Measurements from ENCODE around the gene LMAN1L.

The LMAN1L gene

DNA sequence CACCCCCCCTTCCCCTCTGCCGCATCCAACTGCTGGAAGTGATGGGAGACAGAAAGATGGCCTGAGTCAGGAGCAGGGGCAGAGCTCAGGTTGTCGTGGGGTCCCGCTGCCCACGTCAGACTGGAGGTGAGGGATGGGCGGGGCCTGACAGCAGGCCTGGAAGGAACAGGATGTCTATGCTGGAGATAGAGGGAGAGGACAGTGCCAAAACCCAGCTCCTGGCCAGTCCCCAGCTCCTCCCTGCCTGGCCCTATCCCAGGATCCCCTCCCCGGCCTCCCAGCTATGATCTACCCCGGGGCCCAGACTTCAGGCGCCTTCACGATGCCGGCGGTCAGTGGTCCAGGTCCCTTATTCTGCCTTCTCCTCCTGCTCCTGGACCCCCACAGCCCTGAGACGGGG is at the start of gene LMAN1L:
Gene LMAN1L, plus strand, starts transcription at position 303 of the 400 bp plus-strand sequence. Its CDS starts 20 bp downstream, at position 323.
- no peak for DNase-seq

DNA sequence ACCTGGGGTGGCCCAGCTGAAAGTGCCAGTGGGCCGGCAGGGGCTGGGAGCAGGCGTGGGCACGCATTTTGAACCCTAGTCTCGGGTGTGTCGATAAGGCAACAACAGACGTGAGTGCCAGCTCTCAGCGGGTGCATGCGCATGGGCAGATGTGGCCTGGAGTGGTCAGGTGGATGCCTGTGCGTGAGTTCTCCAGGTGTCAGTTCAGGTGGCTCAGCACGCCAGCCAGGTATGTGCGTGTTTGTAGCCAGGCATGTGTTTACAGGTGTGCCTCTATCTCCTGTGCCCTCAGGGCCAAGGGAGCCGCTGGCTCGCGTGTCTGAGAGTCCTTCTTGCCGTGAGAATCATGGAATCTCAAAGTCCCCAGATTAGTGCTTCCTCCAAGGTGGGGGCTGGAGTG is 49.2 kb upstream of the LMAN1L start:
- DNase-seq, result no peak

DNA sequence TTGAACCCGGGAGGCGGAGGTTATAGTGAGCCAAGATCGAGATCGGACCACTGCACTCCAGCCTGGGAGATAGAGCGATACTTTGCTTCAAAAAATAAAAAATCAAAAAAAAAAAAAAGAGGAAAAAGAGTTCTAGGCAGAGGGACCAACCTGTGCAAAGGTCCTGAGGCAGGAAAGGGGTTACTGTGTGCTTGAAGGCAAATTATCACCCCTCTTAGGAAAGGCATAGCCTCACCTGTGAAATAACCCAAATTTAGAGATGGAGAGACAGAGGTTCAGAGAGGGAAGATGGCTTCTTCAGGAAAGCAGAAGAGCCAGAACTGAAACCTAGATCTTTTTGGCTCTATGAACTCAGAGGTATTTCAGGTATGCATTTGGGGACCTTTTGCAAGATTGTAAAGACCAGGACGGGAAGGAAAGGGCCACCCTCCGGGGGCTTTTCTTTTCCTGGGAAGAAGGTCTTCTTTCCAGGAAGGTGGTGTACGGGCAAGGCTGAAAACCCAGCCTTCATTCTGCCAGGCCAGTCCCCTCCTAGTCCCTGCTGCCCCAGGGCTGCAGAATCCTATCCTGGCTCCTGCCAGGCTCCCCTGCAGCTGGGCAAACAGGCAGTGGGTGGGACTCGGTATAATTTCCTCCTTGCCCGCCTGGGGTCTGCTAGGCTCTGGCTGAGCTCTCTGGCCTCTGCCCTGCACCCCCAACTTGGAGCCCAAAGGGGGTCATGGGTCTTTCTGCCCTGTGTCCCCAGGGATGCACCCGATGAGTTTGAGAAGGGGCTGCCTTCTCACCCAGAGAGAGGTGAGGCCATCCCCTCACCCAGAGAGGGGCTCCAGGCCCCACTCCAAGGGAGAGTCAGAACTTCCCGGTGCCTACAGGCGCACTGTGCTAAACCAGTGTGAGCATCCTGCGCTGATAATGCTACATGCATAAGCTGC is 45.2 kb upstream of the LMAN1L start:
- no peak for DNase-seq

DNA sequence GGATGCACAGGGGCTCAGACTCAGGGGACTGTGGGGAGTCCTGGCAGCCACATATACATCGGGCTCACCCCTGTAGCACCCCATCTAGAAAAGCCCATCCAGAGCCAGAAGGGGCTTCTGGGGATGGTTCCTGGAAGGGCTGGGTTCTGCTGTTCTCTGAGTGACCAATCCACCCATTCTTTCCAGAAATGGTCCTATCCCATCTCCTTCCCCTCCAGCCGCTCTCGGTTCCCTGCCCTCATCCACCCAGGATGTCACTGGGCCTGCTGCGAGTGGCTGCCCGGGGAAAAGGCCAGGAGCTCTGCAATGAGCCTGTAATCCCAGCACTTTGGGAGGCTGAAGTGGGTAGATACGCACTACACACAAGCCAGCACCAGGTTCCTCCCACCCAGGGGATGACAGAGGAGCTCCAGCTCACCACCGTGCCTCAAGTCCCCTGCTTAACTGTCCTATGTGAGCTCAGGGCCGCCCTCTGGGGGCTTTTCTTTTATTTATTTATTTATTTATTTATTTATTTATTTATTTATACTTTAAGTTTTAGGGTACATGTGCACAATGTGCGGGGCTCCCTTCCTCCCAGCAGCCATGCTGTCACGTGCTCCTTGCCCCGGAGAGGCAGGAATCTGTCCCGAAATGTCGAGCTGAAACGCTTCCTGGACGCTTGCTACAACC is 44.4 kb upstream of the LMAN1L start:
- no peak for DNase-seq

DNA sequence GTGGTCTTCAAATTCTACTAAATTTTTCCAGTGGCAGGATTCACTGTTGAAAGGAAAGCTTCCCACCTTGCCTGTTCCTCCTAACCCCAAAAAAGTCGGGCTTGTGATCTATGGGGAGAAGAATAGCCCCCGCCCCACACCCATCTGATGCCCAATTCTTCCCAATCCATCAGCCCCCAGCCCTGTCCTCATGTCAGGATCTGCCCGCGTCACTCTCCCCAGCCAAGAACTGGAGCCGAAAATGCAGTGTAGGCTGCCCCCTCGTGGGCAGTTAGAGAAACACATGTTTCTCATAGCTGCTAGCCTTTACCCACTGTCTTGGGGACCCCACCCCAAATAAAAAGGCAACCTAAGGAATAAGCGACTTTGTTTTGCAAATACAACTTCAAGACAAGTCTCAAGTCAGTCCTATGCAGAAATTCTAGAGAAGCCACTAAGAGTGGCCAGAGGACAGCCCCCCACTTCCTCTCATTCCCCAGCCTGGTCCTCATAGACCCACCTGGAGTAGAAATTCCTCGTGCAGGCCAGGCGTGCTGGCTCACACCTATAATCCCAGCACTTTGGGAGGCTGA is 43.8 kb upstream of the LMAN1L start:
- DNase-seq, result peak; percentile 68 to 72

DNA sequence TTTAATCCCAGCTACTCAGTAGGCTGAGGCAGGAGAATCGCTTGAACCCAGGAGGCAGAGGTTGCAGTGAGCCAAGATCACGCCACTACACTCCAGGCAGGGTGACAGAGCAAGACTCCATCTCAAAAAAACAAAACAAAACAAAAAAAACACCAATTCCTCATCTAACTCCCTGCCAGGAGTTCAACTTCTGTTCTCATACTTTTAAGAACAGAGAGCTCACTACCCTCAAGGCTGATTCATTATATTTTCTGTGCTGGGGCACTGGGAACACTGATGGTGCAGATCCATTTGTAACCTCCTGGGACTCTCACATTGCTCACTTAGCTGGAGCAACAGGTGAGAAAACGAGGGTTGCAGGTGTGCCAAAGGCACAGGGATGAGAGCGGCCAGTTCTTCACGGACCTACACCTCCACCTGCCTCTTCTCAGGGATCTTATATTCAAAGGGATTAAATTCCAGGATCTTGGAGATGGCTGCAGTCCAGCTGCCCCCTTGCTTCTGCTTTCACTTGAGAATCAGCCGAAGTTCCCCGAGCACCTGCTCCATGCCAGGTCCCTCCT is 43.1 kb upstream of the LMAN1L start:
- no peak for DNase-seq

DNA sequence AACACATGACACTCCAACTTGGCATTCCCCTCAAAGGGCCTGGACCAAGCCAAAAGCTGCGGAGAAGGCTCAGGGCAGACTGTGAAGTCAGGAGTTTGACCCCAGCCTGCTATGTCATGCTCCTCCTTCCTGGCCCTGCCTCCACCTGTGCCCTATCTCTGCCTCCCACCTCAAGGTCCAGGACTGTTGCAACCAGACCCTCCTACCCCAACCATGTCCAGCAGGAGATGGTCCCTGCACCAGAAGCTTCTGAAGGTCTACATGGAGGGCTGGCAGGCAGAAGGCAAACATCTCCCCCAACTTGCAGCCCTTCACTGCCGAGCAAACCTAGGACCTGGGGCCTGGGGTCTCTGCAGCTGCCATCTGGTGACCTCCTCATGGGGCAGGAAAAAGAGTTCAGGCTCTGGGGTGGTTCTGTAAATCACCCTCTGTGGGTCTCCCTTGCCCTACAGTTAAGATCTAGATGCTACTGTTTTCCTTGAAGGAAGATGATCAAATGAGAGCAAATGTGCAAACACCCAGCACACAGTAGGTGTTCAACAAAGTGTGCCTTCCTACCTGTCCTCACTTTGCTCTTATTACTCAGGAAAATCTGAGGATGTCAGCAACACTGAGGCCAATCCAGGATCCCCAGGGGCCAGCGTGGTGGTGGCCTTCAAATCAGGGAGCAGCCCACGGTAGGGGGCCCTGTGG is 42.3 kb upstream of the LMAN1L start:
- no peak for DNase-seq

DNA sequence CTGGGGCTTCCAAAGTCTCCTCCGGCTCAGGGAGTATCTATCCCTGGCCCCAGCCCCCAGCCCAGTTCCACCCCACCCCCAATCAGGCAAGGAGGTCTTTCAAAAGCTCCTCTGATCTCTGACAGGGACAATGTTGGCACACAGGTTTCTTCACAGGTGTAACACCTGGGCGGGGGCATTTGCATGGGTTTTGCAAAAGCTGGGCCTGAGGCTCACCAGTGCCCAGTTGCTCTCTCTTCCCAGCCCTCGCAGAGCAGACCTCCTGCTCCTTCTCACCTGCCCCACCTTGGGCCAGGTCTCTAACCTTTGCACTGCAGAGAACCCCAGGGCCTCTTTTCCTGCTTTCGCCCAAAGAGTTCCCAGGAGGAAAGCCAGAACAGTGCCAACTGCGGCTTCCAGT is 39.3 kb upstream of the LMAN1L start:
- DNase-seq, result no peak

DNA sequence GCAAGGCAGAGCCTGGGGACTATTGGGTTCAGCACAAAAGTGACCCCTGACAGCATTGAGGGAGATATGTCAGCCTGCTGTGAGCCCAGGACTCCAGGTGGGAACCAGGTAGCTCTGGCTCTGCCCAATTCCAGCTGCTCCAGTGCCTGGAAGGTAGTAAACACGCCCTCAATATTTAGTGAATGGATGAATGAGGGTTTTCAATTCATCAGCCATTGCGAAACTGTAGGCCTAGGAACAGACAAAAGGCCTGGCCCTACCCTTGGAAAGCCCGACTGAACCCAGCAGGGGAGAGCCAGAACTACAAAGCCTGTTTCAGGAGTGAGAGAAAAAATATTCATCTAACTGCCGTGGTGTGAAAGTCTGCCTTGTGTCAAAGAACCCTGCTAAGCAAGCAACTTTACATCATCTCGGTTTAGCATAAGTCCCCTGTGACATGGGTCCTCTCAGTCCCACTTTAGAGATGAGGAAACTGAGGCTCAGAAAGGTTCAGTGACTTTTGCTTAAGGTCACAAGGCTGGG is 38.8 kb upstream of the LMAN1L start:
- no peak for DNase-seq

DNA sequence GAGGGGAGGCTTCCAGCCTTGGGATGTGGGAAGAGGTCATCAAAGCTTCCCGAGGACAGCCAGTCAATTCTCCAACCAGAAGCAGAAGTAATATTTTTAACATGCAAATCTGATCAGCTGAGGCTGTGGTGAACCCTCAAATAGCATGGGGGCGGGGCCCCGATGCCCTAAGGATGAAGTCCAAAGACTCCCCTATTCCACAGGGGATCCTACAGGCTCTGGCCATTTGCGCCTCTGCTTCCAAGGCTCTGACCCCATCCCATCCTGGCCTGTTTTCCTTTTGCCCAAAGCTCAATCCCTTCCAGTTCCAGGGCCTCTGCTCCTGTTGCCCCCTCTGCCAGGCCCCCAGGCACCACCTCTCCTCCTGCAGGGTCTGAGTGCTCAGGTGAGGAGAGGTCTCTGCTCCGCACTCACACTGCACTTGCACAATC is 37.5 kb upstream of the LMAN1L start:
- no peak for DNase-seq

DNA sequence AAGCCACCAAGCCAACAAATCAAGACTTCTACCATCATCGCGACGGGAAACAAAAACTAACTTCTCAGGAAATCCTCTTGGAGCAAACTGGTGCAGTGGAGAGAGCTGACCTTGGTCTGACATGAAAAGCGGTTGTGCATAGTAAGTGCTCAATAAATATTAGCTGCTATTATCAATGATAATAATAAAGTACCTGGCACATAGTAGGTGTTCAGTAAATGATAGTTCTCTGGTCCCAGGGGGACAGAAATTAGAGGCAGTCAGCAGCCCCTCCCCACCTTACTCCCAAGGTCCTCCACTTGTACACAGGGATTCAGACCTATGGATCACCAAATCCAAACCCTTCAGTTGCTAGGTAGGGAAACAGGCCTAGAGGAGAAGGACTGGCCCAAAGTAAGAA is 36.7 kb upstream of the LMAN1L start:
- DNase-seq, result no peak

DNA sequence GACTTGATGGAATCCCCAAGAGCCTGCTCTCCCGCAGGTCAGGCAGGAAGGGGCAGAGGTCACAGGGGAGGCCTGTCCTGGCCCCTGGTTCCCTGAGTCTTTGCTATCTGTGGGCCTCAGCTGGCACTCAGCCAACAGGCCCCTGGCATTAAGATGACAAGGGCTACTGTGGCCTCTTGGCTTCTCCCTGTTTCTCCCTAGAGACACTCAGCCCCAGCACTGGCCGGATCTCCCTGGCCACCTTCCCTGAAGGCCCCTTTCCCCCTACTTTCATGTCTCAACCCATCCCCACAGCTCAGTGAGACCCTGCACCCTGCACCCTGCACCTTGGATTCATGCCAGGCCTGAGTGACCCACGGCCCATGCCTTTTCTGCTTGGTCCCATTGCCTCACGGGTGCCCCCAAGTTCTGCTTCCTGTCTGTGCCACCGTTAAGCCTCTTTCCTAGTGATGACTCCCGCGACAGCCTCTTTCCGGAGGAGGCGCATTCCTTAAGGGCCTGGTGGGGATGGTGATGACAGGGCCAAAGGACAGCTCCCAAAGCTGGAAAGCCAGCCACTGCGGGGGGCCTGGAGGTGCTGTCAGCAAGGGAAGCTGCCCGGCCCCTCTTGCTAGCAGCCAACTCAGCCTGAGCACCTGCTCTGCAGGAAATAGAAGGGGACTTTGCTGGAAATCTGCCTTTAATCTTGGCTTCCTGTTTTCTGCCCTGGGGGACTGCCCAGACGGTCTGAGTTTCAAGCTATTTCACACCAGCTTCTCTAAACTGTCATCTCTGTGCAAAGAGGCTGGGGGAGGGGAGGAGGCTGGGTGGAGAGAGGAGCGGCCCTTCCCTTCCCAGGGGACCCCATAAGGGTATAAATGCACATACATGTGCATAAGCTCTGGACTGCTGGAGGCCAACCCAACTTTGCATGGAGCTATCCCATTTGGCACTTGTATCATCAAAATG is 35.5 kb upstream of the LMAN1L start:
- peak; percentile 47 to 60 for DNase-seq

DNA sequence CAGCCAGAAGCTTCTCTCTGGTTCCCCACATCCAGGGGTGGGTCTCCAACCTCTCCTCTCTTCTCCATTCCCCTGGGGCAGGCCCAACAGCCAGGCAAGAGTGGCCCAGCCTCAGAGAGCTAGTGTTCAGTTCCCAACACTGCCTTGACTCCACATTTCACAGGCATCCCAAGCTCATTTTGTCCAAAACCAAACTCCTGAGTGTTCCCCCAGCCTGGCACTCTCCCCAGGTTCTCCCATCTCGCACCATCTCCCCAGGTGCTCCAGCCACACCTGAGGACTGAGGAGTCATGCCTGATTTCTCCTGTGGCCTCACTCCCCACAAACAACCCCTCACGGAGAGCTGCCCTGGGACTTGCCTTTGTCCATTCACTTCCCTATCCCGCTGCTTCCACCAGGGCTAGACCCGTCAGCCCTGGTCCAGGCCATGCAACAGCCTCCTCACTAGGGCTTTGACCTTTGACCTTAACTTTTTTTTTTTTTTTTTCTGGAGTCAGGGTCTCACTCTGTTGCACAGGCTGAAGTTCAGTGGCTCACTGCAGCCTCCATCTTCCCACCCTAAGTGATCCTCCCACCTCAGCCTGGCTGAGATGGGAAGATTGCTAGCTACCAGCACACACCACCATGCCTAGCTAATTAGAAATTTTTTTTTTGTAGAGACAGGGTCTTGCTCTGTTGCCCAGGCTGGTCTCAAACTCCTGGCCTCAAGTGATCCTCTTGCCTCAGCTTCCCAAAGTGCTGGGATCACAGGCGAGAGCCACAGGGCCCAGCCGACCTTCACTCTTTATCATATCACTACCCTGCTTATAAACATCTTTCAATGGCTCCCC is 34.7 kb upstream of the LMAN1L start:
- DNase-seq, result no peak

DNA sequence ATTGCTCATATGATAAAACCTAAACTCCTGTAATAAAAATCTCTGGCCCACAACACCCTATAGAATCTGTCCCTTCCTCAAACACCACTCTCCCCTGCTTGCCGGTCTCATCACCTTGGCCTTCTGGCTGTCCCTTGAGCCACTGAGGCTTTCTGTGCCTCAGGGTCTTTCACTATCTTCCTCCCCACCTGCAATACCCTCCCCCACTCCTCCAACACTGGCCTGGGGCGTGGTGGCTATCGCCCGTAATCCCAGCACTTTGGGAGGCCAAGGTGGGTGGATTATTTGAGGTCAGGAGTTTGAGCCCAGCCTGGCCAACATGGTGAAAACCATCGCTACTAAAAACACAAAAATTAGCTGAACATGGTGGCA is 34.0 kb upstream of the LMAN1L start:
- no peak for DNase-seq

DNA sequence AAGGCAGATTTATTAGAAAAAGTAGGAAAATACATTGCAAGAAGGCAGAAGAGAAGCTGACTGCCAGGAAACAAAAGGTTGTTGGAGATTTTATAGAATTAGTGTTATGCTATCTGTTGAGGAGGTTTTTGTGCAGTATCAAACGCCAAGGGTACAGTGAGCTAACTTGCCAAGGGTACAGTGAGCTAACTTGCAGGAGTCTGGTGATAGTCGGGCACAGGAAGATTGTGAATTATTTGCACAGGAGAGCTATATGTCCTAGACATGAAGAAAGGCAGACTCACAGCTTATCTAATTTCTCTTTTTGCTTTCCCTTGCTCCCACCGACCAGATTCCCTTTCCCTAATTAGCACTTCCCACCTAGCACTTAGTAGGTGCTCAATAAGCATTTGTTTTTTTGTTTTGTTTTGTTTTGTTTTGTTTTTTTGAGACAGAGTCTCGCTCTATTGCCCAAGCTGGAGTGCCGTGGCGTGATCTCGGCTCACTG is 33.4 kb upstream of the LMAN1L start:
- DNase-seq, result no peak

DNA sequence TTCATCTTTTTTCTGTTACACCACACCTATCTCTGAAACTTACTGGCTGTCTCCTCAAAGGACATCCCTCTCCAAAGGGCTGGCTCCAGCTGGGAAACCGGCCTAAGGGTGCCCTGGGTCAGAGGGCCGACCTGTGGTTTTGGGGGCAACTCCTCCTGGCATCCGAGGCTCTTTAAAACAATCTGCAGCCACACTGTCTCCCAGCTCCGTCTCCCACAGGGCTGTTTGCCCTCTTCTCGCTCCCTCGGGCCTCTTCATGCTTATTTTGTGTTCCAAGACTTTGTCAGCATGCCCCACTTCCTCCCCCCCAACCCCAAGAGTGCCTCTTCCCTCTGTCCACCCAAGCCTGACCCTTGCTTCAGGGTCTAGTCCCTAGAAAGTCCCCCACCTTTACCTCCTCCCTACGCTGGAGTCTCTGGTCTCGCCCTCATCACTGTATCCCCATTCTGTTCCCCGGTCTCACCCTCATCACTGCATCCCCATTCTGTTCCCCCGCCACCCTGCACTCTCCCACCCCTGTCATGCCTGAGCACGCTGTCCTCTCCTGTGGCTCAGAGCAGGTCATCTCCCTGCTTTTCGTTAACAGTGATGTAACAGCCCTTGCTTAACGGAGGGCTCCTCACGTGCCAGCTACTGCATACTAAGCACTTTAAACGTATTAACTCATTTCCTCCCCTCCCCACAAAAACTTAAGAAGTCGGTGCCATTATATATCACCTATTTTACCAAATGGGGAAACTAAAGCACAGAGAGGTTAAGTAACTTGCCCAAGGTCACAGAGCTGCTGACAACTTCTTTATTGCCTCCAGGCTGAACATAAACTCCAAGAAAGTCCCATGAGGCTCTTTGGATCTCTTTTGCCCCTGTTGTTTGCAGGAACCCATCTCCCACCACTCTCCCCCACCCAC is 31.9 kb upstream of the LMAN1L start:
- DNase-seq, result peak; percentile 47 to 48

DNA sequence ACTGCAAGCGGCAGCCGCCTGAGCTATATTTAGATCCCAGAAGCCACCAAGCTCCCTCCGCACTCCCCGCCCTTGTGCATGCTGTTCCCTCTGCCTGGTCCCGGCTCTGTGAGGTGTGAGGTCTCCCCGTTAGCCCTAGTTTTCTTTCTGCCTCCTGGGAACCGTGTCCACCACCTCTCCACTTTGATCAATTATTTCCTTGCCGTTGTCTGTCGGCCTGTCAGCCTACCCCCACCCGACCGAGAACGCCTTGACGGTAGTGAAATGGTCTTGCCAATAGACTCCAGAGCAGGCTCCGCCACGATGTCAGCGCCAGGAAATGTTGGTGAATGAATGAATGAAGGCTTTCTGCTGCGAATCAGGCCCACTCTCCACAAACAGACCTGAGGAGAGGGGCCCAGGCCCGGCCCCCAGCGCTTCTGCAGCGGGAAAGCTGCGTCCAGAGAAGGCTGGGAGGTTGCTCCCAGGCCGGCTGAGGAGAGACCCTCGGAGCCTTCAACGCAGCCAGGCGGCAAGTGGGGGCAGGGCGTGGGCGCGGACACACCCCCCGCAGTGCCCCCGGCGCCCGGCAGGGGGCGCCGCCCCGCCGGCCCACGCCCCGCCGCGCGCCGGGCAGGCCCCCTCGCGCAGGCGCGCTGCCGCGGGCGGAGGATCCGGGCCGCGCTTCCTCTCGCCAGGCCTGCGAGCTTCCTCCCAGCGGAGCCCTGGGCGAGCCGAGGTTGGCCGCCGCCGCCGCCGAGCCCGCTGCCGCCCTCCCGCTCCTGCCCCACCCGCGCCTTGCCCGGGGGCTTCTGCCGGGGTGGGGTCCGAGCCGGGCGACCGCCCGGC is 31.0 kb upstream of the LMAN1L start, which contains the start of gene CSK:
Gene CSK, plus strand, starts transcription at position 650 of the 828 bp plus-strand sequence. CDS start 16,218 bp downstream, outside the sequence.
- DNase-seq, result peak; percentile 78 to 81
